Measurements from ENCODE around the gene PLEKHG5.
A peak's percentile ranks its signal among the peaks of the same experiment; 100 is the strongest.

Gene PLEKHG5

DNA sequence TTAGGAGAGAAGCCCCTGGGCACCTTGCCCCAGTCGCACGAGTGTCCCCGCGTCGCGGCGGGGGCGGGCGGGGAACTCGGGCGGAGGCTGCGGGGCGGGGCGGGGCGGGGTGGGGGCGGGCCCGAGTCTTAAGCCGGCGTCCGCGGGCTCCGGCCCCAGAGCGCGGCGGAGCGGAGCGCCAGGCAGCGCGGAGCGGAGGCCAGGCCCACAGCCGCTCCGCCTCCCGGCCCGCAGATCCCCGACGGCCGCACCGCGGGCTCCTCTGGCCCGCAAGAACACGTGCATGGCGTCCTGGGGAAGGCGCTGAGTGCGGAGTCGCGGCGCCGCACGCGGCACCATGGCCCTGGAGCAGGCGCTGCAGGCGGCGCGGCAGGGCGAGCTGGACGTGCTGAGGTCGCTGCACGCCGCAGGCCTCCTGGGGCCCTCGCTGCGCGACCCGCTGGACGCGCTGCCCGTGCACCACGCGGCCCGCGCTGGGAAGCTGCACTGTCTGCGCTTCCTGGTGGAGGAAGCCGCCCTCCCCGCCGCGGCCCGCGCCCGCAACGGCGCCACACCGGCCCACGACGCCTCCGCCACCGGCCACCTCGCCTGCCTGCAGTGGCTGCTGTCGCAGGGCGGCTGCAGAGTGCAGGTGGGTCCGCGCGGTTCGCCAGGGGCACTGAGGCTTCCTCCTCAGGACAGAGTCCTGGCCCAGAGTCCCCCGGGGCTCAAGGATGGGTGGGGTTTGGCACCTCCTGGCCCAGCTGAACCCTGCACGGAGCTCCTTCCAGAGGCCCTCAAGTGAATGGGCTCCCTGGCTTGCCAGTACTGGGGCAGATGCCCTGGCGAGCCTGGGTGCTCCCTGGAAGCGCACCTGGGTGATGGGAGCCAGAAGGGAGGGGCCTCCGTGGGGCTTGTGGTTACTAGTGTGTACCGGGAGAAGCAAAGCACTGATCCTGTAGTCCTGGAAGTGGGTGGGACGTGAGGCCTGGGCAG, 66.6 kb downstream of the PLEKHG5 start, which contains the start of gene ESPN:
ESPN (plus strand) TSS at position 158 of the 975 bp plus-strand sequence; CDS start at position 338, 180 bp downstream.
- DNase-seq: no peak

DNA sequence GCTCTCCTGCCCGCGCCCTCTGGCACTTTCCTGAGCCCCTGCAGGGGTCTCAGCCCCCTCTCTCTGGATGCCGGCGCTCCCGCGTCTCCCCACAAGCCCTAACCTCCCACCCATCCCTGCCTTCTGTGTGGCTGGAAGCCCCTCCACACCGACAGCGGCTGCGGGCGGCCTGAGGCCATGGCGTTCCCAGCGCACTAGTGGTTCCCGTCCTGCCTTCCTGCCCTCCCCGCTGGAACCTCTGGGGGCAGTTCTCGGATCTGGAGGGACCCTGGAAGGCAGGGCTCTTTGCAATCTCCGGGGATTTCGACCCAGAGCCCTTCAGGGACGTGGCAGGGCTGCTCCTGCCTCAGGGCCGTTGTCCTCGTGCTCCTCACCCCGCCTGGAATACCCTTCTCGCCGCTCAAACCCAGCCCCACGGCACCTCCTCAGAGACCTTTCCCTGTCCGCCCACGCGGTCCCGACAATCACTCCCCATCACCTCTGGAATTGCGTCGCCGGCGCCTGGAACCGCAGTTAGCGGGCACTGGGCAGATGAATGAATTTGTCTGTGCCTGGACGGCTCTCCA, 67.4 kb downstream of the PLEKHG5 start:
- no peak for DNase-seq

DNA sequence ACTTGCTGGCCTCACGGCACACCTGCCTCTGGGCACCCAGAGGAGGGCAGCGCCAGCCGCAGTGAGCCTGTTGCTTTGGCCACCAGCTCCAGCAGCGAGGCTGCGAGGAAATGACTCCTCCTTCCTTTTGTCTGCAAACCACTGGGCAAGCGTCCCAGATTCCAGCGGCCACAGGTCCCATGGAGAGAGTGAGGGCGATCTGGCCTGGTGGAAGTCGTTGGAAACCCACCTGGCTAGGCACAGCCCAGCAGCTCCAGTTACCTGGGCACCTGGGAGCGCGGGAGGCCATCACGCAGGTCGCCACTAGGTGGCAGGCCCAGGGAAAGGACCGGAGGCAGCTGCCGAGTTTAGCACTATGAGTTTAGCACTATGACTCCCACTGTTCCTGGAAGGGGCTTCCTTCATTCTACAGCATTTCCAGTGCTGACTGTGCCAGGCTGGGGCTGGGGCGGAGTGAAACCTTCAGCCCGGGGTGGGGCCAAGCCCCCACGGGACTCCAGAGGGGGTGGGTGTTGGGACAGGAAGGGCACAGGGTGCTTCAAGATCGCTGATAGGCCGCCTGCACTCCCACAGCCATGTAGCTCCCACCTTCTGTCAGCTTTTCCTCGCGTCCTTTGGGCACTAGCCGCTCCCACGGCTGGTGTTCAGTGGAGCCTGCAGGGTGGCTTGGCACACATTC, 68.0 kb downstream of the PLEKHG5 start:
- DNase-seq: peak; percentile 70 to 75

DNA sequence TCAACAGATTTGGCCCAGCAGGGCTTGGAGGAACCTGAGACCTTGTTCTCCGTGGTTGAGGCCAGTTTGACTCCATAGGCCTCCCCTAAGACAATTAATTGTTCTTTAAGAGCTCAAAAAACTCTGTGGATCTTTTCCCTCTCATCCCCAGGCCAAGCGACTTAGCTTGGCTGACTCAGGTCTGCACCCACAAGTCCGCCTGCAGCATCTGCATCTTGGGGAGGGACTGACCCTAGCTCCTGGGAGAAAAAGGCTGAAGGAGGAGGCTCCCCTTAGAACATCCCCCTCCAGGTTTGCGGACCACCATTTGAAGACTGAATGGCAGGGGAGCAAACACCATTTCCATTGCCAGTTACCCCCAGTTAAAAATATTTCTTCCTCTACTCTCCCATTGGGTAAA, 70.2 kb downstream of the PLEKHG5 start:
- no peak for DNase-seq

DNA sequence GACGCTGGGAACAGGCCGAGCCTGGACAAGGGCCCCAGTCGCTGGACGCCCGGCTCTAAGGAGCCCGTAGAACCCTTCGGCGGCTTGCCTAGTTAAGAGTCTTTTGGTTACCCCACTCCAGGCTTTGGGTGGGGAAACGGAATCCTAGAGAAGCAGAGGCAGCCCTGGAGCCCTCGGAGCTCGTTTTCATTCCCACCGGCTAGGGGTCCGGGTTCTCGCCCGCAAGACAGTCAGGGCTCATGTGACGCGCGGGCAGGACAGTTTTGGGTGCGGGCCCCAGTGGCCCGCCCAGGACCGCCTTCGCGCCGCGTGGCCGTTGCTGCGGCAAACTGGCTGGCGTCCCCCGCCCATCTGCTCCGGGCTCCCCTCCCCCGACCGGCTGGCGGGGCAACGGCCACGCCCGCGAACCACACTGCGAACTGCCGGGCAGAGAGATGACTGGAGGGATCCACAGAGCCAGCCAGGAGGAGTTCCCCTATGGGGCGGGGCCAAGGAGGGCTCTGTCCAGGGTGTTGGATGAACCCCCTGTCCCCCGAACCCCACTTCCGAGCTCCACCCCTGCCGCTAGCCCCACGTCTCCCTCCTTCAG, 70.9 kb downstream of the PLEKHG5 start:
- DNase-seq: no peak

DNA sequence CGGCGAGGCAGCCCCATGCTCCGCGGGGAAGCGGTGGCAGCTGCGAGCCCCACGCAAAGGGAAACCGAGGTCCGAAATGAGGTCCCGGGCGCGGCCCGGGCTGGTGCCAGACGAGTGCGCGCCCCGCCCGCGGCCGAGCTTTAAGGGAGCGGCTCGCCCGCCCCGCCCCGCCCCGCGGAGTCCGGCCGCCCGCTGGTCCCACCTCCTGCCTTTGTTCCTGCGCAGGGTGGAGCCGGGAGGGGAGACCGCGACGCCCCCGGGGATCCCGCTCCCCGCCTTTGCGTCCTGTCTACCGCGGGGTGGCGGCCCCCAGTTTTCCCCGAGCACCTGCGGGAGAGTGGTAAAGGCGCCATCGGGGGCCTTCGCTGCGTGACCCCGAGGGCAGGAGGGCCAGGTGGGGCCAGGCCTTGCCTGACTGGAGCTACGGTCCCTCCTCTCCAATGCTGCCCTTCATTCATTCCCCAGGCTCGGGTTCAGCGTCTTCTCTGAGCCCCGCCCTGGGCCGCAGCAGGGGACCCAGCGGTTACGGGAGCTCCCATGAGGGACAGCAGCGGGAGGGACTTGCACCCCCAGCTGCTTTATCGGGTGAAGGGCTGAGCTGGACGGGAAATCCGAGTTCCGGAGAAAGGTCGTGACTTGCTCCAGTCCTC, 71.5 kb downstream of the PLEKHG5 start, which contains the start of gene HES2:
HES2 (minus strand) TSS at position 116 of the 650 bp plus-strand sequence; CDS start at position 17, 99 bp downstream.
- no peak for DNase-seq

DNA sequence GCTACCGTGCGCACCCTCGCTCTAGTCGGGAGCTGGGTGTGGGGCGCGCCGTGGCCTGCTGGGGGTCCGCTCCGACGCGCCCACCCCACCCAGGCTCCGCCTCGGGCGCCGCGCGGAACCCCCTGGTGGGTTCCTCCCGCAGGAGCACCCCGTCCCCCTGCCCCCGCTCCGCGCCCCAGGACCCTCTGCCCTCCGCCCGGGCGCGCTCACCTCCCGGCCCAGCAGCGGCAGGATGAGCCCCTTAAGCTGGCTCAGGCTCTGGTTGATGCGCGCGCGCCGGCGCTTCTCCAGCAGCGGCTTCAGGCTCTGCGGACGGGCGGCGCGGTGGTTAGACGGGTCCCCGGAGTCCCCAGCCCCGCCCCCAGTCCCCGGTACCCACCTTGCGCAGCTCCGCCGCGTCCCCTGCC, 72.1 kb downstream of the PLEKHG5 start:
- DNase-seq: no peak

DNA sequence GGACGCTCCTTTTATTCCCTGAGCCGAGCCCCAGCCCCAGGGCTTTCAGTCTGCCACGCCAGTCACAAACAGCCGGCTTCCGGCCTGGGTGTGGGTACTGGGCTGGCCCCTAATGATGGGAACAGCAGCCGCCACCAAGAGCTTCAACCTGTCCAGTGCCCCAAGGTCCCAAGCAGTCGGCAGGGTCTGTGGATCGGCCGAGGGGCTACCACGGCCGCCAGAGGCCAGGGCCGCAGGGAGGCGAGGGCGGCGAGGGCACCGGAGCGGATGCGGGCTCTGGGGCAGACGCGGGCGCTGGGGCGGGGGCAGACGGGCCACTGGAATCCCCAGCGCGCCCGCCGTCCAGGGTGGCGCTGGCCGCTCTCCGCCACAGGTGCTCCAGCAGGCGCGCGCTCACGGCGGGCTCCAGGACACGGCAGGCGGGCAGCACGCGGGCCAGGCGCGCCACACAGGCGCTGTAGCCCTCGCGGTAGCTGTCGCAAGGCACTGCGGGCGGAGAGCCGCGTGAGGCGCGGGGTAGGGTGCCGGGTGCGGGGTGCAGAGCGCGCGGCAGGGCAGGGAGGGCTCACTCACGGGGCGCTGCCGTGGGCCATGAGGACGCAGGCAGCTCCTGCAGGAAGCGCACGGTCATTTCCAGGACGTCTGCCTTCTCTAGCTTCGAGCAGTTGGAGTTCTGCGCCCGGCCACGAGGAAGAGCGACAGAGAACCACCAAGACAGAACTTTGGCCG, 72.6 kb downstream of the PLEKHG5 start:
- DNase-seq: no peak

DNA sequence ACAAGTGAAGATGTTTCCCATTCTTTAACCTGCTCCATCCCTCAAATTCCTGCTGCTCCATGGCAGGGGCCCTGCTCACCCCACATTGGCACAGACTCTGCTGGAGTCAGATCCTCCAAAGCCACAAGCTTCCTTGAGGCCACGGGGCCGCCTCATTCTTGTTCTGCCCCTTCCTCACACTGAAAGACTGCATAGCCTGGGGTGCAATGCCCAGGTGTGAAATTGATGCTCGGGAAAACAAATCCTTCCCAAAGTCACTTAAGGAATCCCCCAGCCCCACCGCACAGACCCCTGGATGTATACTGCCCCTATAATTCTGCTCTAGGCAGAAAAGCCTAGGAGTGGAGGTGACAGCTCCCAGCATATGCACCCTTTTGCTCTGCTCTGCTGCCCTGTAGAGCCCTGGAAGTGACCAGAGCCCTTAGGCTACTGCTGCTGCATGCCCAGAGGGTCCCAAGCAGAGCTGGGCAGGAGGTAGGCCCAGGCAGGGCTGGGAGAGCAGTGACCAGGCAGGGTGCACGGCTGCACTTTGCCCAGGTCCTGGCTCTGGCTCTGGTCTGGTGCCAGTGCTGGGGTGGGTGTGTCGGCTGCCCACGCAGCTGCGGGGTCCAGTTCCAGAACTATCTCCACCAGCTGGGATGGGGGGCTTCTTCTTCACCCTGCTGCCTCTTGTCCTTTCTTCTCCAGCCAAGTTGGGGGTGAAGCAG, 73.4 kb downstream of the PLEKHG5 start:
- DNase-seq: no peak
